Endothelial cell (in vitro differentiated cells): ENCODE results near the gene MUC4. TPM values are rescaled to one million over a fixed set of nuclear protein-coding genes. Genes with fewer than 3 reads are reported as not detected.
"Not testable (repeated sequence)": the region's sequence is repeated elsewhere in the genome, so short reads cannot be mapped to it uniquely, and the experiment has no call there.

Source experiments
- DNase-seq: peaks from one replicate; pipeline ENCODE4 v3.0.0; 2021; ENCODE audit warnings: low spot score
- H3K27ac Mint-ChIP-seq: one replicate; pipeline ENCODE4 v1.8.0; 2021; ENCODE audit warnings: mixed read lengths, inconsistent platforms; ENCODE audit not compliant: unreplicated experiment
- H3K27me3 Mint-ChIP-seq: one replicate; pipeline ENCODE4 v1.8.0; 2021; ENCODE audit warnings: mild to moderate bottlenecking, moderate library complexity, mixed read lengths, inconsistent platforms; ENCODE audit not compliant: unreplicated experiment
- H3K36me3 Mint-ChIP-seq: one replicate; pipeline ENCODE4 v1.8.0; 2021; ENCODE audit warnings: mild to moderate bottlenecking, low read depth, mixed read lengths, inconsistent platforms; ENCODE audit not compliant: unreplicated experiment
- H3K4me1 Mint-ChIP-seq: one replicate; pipeline ENCODE4 v1.8.0; 2021; ENCODE audit warnings: mild to moderate bottlenecking, mixed read lengths, inconsistent platforms; ENCODE audit not compliant: unreplicated experiment
- H3K4me3 Mint-ChIP-seq: one replicate; pipeline ENCODE4 v1.8.0; 2021; ENCODE audit warnings: mild to moderate bottlenecking, mixed read lengths, inconsistent platforms; ENCODE audit not compliant: unreplicated experiment
- H3K9me3 Mint-ChIP-seq: one replicate; pipeline ENCODE4 v1.8.0; 2021; ENCODE audit warnings: mixed read lengths, inconsistent platforms; ENCODE audit not compliant: unreplicated experiment
- CTCF ChIP-seq: fragments of 200-600 bp; sonication (generic); IDR thresholded peaks from one replicate; pipeline ENCODE4 v1.5.0; 2021; ENCODE audit warnings: antibody characterized with exemption; ENCODE audit not compliant: unreplicated experiment
- total RNA-seq: library from RNA; stranded (reverse); fragmentation: NEBNext Ultra II Directional; extraction: Animal tissue kit (Norgen Biotek cat#: 25700); gene quantifications from one replicate; pipeline ENCODE4 v1.2.1, GENCODE V29; 2021; ENCODE audit not compliant: unreplicated experiment

Gene MUC4
- total RNA-seq, 1 donor from 2014 or later: 0.05 TPM

- H3K27me3 Mint-ChIP-seq: peaks cover 10% of the 10 kb centered on the region
- no peaks in the 10 kb centered on the region for H3K36me3 Mint-ChIP-seq
- H3K4me1 Mint-ChIP-seq: peaks cover 4% of the 10 kb centered on the region
- no peaks in the 10 kb centered on the region for H3K9me3 Mint-ChIP-seq
- TF ChIP-seq CTCF: no peak
- H3K4me3 Mint-ChIP-seq: no peak overlapping the region
- no peak for DNase-seq
- no peak overlapping the region for H3K27ac Mint-ChIP-seq
Observed at GRCh38 chr3:195752546-195753331, 59.0 kb downstream of the MUC4 start.

DNA sequence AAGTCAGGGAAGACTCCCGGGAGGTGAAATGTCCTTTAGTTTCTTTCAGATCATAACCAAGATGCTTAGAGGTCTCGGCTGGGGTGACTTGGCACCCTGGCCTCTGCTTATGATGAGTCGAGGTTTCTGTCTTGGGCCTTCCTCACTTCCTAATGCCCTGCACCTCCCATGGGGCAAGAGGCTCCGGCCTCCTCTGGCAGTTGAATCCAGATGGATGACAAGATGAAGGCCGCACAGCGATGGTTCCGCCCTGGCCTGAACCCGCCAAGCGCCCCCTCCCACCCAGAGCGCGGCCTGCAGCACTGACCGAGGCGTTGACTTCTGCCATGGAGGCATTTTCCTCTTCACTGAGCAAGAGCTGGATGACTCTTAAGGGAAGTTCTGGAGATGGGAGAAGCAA, 59.7 kb downstream of the MUC4 start:
- peaks cover 8% of the 10 kb centered on the region for H3K27me3 Mint-ChIP-seq
- no peak overlapping the region for H3K4me3 Mint-ChIP-seq
- H3K27ac Mint-ChIP-seq: no peak overlapping the region
- DNase-seq: no peak
- TF ChIP-seq CTCF: no peak
- H3K9me3 Mint-ChIP-seq: no peaks in the 10 kb centered on the region
- H3K4me1 Mint-ChIP-seq: peaks cover 4% of the 10 kb centered on the region
- no peaks in the 10 kb centered on the region for H3K36me3 Mint-ChIP-seq

DNA sequence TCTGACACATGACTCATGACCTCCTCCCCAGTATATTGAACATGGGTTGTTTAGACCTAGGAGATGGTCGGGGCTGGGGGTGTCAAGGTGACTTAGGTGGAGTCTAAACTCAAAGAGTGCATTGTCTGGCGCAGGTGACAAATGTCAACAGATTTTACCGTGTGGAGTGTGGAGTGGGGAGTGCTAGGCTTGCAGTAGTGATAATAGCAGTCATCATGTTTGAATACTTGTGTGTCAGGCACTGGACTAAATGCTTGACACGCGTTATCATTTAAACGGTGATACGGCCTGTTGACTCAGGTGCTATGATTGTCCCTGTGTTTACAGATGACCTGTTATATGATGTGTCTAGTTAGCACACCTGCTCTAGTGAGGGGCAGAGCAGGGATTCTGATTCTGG, 60.2 kb downstream of the MUC4 start:
- no peaks in the 10 kb centered on the region for H3K36me3 Mint-ChIP-seq
- no peak for DNase-seq
- peaks cover 4% of the 10 kb centered on the region for H3K4me1 Mint-ChIP-seq
- no peak overlapping the region for H3K27ac Mint-ChIP-seq
- no peaks in the 10 kb centered on the region for H3K9me3 Mint-ChIP-seq
- H3K27me3 Mint-ChIP-seq: peaks cover 5% of the 10 kb centered on the region
- TF ChIP-seq CTCF: no peak
- no peak overlapping the region for H3K4me3 Mint-ChIP-seq

- H3K27me3 Mint-ChIP-seq: peaks cover 5% of the 10 kb centered on the region
- H3K4me1 Mint-ChIP-seq: peaks cover 4% of the 10 kb centered on the region
- TF ChIP-seq CTCF: no peak
- H3K4me3 Mint-ChIP-seq: no peak overlapping the region
- H3K27ac Mint-ChIP-seq: no peak overlapping the region
- no peak for DNase-seq
- no peaks in the 10 kb centered on the region for H3K9me3 Mint-ChIP-seq
- H3K36me3 Mint-ChIP-seq: no peaks in the 10 kb centered on the region
Observed at GRCh38 chr3:195750797-195751520, 60.8 kb downstream of the MUC4 start.

DNA sequence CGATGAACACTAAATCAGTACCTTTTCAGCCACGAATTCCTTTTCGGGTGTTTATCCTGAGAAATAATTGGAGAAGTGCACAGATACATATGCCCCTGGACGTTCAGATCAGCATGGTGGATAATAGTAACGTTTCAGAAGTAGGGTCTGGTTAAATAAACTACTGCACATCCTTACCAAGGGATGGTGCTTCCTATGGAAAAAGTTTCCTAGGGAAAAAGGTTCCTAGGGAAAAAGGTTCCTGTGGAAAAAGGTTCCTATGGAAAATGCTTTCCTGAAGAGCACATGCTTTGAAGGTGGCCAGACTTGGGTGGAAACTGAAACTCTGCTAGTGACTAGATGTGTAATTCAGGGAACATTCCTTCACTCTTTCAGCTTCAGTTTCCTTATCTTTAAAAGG, 62.6 kb downstream of the MUC4 start:
- H3K36me3 Mint-ChIP-seq, H3K27me3 Mint-ChIP-seq, H3K9me3 Mint-ChIP-seq: not testable (repeated sequence)

More for the DNA sequence above, 62.6 kb downstream of the MUC4 start:
- H3K4me3 Mint-ChIP-seq: peak overlapping the region; percentile 28
- H3K27ac Mint-ChIP-seq, H3K4me1 Mint-ChIP-seq, DNase-seq: not testable (repeated sequence)
